ENCODE data around the gene FKTN.

Gene FKTN

DNA sequence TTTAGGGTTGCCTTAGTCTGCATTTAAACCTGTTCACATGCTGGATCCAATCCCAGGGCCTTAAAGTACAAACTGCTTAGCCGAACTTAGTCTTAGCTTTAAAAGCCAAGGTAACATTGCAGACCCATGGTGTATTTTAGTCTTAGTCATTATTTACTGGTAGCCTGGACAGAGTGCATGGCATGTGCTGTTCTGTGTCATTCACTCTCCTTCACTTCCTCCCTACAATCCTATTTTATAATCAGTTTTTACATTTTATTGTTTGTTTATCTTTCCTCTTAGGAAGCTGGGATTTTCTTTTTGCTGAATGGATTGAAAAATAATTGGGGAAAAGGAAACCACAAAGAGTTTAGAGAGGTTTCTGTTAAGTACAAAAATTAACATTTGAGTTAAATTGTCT lies 74.9 kb downstream of the FKTN start:
- no peak for DNase-seq (ENCODE audit: low read depth in 2 of 2)

DNA sequence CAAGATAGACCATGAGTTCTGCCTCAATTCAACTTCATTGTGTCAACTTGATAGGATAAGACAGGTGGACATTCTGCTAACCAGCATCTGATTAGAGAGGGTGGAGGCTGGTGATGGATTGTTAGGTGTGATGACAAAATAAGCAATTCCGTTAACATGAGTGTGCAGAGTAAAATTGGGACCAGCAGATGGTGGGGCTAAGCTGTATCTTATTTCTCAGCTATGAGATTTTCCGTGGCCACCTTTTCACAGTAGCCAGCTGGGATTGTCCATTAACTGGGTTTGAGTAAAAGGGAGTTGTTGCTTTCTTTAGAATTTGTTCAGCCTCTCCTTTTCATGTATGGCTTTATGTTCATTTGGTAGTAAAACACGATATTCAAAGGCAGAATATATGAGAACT lies 75.5 kb downstream of the FKTN start:
- DNase-seq (ENCODE audit: low read depth in 2 of 2) = no peak

DNA sequence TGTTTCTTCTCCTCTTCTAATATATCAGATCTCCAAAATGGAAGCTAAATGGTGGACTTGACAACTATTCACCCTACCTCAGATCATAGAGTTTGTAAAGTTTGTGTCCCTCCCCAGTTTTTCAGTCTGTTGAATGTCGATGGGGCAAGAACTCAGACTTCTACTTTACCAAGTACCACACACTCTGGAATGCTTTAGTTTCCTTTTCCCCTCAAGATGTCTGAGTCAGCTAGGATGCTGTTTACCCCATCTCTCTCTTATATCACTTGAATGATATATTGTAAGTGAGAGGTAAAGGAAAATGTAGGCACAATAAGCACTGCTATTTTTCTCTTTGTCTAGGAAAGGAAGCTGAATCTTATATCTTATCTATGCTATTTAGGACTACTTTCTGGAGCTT lies 78.4 kb downstream of the FKTN start:
- no peak for DNase-seq (ENCODE audit: low read depth in 2 of 2)

DNA sequence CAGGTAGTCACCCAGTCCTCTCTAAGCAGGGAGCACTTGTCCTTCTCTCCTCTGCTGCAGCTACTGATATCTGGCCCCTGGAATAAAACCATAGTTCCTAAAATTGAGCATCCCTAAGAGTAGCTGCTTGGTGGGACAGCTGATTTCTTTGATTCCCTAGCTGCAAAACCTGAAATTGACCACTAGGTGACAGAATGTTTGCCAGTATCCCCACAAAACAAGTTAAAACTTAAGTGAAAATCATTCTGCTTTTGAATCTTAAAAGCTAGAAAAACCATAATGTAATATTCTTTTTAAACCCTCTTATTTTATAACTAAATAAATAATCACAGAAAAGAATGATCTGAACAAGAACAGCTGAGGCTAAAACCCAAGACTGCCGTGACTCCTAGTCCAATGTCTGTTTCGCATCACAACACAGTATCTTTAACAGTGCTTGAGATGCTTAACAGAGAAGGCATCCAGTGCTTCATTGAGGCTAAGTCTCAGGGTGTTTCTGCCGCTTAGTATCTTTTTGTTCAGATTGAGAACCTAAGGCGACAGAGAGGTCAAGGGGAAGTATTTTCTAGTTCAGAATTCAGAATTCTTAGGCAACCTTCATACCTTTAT lies 80.0 kb downstream of the FKTN start:
- no peak for DNase-seq (ENCODE audit: low read depth in 2 of 2)

DNA sequence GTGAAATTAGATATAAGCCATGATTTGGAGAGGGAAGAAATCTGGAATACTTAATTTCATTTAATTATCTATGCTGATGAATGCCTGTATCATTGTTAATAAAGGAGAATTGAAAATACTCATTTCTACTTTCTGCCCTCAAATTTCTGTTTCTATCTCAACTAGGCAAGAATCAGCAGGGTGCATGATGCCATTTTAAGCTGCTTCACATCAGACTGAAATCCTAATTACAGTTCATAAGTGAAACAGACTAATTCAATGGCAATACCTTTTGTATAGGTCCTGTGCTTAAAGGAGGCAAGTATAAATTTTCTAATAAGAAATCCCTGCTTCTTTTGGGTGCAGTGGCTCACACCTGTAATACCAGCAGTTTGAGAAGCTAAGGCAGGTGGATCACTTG lies 82.0 kb downstream of the FKTN start:
- DNase-seq (ENCODE audit: low read depth in 2 of 2) = no peak

DNA sequence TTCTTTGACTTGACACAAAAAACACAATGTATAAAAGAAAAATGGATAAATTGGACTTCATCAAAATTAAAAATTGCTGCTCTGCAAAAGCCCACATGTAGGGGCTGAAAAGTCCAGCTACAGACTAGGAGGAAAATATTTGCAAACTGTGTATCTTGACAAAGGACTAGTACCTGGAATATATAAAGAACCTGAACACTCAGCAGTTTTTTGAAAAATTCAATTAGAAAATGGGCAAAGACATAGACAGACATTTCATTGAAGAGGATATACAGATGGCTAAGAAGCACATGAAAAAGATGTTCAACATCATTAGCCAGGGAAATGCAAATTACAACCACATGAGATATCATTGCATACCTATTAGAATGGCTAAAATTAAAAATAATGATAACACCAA lies 85.9 kb downstream of the FKTN start:
- DNase-seq (ENCODE audit: low read depth in 2 of 2) = no peak

DNA sequence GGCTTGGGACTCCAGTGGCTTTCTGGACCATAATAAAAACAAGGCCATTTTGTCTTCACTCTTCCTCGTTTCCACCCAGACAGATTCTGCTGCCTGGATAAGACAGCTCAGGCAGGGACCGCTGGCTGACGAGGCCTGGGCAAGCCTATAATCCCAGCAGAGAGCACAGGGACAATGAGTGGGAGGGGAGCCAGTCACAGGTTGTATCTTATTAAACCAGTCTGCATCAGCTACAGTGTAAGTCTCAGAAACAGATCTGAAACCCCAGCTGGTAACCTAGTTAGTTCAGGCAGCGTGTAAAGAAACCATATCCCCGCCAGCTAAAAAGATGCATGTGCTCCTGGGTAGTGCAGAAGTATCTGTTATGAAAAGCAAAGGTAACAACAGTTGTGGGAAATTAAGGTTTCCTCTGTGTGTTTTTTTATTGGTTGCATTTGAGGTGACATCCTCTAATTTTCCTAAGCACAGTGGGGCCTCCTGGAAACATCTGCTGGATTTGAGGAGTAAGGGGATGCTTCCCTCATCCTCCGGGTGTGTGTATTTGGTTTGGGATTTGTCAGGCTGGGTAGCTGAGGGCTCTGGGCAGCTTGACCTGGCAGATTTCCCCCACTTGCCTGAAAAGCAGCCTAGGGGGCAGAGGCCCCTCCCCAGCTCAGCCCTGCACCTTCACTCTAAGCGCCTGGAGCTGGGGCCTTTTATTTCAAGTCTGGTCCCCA lies 89.1 kb downstream of the FKTN start:
- DNase-seq (ENCODE audit: low read depth in 2 of 2) = no peak

DNA sequence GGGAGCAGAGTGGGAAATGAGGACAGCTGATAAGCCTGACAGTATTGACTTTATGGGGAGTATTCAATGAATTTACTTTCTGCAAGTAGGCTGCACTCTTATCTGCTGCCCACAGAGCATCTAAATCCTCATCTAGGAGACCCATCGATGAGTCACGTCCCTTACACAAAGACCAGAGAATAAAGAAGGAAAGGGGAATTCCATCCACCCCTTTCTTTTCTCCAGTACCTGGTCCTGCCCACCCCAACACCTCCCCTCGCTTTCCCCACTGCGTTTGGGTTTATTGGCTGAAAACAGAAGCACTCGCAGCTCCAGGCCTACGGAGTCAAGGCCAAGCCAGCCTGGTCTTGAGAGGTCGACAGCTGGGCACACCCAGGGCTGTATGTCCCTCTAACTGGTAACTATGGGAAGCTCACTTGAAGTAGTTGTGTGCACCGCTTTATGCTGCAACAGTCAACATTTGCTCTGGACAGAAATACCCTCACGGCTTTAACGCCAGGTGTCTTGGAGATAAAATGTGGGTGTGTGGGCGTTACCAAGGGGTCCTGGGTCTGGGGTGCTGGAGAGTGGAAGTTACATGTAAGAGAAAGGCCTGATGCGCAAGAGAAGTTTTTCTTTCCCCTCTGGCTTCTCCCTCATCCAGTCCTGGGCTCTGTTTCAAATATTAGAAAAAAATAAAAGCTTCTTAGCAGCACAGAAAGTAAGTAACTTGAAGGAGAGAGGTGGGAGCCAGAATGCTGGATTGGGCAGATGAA lies 89.8 kb downstream of the FKTN start:
- DNase-seq (ENCODE audit: low read depth in 2 of 2) = no peak

DNA sequence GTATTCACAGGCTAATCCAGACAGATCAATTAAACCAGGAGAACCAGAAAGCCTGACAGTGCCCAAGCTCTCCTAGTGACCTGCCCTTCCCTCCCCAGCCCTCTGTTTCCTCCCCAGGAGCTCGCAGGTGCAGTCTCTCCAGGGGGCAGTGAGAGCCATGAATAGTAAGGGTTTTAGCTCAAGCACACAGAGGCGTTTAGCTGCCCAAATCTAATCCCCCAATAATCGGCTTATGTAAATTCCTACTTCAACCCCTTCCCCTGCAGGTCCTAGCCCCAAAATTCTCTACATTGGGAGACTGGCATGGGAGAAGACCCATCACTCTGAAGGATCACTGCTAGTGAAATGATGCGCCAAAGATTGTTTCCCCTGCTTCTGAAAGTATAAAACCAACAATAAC lies 93.9 kb downstream of the FKTN start:
- DNase-seq (ENCODE audit: low read depth in 2 of 2) = no peak

DNA sequence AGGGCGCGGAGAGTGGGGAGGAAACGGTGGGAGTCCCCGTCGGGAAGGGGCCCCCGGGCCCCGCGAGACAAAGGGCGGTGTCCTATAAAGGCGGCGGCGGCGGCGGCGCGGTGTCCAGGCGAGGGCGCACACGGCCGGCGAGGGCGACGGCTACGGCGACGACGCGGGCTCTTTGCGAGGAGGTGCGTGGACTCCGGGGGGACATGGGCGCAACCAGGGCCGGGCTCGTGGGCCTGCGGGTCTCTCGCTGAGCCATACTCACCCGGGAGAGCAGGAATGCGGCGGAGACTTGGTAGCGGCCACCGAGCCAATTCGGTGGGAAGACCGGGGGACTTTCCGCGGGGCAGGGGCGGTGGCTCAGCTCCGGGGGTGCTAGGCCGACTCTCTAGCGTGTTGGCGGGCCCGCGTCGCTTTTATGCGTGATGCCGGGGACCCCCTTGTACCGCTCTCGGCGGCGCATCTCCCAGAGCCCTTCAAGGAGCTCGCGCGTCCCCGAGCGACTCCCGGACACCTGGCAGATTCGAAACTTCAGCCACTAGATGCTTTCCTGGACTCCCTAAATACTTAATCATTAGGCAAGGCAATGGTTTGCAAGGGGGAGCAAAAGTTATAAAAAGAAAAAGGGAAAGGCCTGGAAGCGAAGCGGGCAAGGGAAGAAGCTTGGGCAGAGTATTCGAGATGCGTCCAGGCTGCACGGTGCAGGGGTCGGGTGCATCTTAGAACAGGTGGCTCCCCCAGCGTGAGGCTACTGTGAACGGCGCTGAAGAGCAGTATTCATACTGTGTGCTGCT lies 98.4 kb downstream of the FKTN start:
- DNase-seq (ENCODE audit: low read depth in 2 of 2) = no peak

DNA sequence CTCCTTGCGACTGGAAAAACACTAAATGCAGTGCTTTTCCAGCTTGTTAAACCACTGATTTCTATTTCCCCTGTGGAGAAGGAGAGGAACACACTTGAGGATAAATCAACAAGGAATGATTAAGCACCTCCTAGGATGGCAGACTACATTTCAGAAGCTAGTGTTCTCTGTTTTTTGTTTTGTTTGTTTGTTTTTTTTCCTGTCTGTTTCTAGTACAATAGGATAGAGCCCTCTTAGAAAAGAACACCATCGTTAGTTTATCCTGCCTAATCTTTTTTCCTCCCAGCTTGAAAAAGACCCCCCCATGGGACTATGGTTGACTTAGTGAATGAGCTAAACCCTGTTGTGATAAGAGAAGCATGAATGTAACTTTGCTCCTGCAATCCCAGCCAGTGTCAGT lies 100.4 kb downstream of the FKTN start:
- DNase-seq (ENCODE audit: low read depth in 2 of 2) = no peak

DNA sequence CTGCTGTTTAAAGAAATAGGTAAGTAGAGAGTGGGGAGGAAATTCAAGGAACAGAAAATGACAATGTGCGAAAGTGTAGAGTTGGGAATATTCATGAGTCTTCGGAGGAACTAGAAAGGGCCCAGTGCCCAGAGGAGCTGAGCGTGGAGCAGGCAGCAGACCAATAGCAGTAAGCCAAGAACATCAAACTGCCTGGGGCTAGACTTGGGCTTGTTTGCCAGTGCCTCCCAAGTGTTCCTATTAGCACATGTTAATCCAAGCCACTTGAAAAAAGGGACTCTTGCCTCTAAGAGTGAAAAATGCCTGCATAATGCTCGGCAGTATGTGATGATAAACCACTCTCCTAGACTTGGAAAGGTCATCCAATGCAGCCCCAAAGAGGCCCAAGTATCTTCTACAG lies 103.1 kb downstream of the FKTN start:
- no peak for DNase-seq (ENCODE audit: low read depth in 2 of 2)

DNA sequence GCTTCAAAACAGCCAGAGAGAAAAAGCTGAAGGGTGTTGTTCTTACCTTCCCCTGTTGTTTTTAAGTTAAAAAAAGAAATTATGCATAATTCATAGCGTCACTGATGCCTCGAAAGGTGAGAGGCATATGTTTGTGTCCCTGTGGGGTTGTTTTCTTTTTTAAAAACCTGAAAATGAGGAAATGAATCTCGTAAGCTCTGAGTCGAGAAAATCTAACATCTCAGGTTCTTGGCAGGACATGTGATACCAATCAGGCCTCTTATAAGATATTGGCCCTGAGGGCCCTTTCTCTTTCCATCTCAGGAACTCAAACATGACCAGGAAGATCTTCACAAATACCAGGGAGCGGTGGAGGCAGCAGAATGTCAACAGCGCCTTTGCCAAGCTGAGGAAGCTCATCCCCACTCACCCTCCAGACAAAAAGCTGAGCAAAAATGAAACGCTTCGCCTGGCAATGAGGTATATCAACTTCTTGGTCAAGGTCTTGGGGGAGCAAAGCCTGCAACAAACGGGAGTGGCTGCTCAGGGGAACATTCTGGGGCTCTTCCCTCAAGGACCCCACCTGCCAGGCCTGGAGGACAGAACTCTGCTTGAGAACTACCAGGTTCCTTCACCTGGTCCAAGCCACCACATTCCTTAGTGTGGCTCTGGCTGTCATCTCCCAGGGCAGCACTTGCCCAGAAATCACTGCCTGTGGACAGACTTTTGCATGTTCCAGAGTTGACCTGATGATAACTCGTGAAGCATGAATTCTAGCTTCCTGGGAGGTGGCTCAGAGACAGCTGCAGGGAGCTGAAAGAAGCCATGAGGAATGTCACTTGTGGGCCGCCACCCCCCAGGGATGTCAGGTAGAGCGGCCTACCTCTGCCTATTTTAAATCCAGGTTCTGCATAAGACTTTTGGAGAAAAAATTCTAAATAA lies 104.5 kb downstream of the FKTN start, which contains the start of gene TAL2:
TAL2 (plus strand) TSS at position 274 of the 921 bp plus-strand sequence; CDS start at position 314, 40 bp downstream.
- no peak for DNase-seq (ENCODE audit: low read depth in 2 of 2)

DNA sequence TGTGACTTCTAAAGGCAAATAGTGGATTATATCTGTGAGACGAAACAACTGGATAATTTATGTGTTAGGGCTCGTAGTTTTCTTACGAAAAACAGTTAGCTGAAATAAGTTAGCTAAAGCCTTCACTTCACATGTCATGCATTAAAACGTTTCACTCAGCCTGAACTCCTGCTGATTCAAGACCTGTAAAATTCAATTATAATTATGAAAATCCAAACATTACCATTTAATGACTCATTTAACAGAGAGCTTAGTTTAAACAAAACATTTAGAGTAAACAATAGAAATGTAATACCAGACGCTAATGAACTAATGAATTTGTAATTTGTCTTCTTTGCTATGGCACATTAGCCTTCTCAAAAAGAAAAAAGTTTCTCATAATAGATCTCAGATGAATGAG lies 106.0 kb downstream of the FKTN start:
- no peak for DNase-seq (ENCODE audit: low read depth in 2 of 2)

DNA sequence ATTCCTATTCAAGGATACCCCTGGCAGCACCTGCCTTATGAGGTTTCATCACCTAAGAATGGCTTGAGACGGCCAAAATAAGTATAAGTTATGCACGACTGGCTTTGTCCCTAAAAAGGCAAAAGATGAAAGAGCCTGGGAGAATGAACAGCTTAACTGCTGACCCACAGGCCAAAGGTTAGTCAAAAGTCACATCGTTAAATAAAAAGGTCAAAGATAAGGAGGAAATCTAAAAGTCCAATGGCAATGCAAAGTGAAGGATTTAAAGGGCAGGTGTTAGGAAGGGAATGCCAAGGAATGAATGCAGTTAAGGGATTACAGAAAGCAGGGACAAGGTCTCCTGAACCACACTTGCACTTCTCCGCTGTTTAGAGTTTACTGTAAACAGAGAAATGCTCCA lies 109.9 kb downstream of the FKTN start:
- DNase-seq (ENCODE audit: low read depth in 2 of 2) = no peak

DNA sequence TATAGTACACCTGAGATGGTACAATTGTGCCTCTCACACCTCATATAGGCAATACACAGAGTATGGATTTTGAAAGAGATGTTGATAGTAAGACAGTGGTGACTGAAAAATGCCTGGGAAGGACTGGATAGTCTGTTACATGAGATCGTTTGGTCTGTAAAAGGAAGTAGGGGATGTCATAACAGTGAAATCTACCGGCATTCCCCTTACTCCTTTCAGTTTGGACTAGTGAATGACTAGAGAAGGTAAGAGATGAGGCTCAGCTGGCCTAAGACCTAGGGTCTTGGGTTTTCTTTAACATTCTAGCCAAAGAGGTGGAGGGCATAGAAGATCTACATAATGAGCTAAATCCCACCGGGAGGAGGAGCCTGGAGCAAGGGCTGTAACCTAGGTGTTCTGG lies 112.4 kb downstream of the FKTN start:
- no peak for DNase-seq (ENCODE audit: low read depth in 2 of 2)

DNA sequence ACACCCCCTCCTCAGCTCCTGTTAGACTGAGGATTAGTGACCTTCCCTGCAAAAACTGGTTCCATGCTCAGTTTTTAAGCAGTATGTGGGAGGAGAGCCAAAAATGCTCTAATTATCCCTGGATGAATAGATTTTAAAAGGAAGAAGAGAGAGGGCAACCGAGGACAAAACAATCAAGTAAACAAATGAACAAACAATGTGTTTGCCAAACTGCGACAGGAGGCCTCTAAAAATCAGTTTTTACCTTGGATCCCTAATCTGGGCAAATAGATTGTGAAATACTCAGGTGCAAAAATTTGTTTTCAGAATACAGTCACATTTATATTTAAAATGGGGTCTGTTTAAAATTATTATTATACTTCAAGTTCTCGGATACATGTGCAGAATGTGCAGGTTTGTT lies 112.8 kb downstream of the FKTN start:
- no peak for DNase-seq (ENCODE audit: low read depth in 2 of 2)

DNA sequence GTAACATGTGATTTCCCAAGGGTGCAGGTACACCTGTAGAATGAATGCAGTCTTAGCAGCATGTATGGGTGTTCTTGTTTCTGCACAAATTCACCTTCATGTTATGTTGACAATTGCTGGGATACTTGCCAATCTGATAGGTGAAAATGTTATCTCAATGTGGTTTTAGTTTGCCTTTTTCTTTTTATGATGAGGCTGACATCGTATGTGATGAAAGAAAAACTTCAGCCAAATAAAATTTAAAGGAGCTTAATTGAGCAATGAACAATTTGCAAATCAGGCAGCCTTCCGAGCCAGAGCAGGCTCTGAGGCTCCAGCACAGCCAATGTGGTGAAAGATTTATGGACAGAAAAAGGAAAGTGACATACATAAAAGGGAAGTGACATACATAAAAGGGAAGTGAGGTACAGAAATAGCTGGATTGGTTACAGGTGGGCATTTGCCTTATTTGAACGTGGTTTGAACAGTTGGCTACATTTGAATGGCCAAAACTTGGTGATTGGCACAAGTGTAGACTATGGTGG lies 114.8 kb downstream of the FKTN start:
- DNase-seq (ENCODE audit: low read depth in 2 of 2) = no peak

DNA sequence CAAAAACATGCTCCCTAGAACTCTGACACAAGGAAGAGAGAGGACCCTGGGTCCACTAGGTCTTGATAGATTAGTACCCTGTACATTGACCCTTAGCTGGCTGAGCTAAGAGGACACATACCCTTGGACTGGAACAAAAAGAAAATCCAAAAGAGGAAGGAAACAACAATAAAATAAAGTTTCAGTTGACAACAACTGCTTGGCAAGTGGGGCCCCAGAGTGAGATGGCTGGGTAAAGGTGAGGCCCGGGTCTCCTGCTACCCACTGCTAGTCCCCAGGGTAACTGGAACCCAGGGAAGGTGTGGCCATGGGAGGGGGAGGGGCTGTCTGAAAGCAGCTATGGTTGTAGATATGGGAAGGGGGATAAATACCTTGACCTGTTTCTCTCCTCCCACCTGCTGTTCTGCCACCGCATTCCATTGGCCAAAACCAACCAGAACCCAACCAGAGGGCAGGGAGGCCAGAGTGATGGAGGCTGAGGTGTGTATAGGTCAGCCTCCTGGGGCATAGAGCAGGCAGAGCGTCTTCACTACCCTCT lies 116.0 kb downstream of the FKTN start:
- no peak for DNase-seq (ENCODE audit: low read depth in 2 of 2)

DNA sequence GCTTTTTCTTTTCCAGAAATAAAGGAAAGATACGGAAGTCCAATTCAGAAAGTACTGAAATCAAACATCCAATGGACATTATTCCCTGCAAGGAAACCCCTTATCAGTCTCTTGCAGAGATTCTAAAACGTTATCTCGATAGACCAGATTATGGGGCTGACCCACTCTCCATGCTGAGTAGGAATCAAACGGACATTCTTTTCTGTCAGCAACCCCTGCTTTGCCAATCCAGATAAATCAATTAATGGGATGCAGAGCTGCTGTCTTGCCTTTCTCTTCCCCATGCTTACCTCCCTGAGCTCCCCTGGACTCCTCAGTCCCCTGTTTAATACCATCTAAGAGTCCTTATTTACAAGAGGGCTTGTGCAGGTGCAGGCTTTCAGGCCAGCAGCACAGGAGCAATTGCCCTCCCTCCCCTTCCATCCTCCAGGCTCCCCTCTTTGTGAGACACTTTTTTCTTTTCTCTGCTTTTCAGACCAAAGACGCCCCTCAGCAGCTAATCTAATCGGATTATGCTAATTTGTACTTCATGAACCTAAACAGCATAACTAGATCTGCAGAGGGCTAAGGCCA lies 118.5 kb downstream of the FKTN start:
- no peak for DNase-seq (ENCODE audit: low read depth in 2 of 2)
